OCI-LY7 (cell line): ENCODE results near the gene GAPDH.

ENCODE experiments used
- CTCF ChIP-seq: fragments of 200-600 bp; sonication (generic); conservative IDR thresholded peaks from 2 replicates; pipeline ENCODE4 v1.5.1; 2014; ENCODE audit warnings: mild to moderate bottlenecking, antibody characterized with exemption, low read length, moderate library complexity, mixed read lengths
- EZH2phosphoT487 ChIP-seq: fragments of 200-600 bp; sonication (generic); IDR thresholded peaks from 2 replicates; pipeline ENCODE4 v1.6.1; 2018; ENCODE audit warnings: low read depth, borderline replicate concordance, mild to moderate bottlenecking, mixed run types, antibody characterized with exemption, low read length, moderate library complexity, mixed read lengths

GRCh38 chr12:6527711-6528110, 6.6 kb upstream of the GAPDH start:
- TF ChIP-seq CTCF (no peak), EZH2phosphoT487 (no peak)
